Parathyroid adenoma (tissue), 2 donors: Measurements from ENCODE around the gene RAB8A.

Experiments used
- H2AFZ ChIP-seq: fragments of 300-600 bp; sonication (generic); one replicate; pipeline ENCODE4 v1.7.0; 2017; ENCODE audit warnings: antibody characterized with exemption, mild to moderate bottlenecking
- H3K27ac ChIP-seq: fragments of 300-600 bp; sonication (generic); one replicate; pipeline ENCODE4 v1.7.0; 2017
- H3K27me3 ChIP-seq: fragments of 300-600 bp; sonication (generic); one replicate; pipeline ENCODE4 v1.7.0; 2017; ENCODE audit warnings: low read length; ENCODE audit not compliant: control insufficient read depth, insufficient read depth
- H3K36me3 ChIP-seq: fragments of 300-600 bp; sonication (generic); one replicate; pipeline ENCODE4 v1.7.0; 2017; ENCODE audit warnings: low read length; ENCODE audit not compliant: control insufficient read depth, insufficient read depth
- H3K4me1 ChIP-seq: fragments of 300-600 bp; sonication (generic); one replicate; pipeline ENCODE4 v1.7.0; 2017; ENCODE audit warnings: control low read depth
- H3K4me2 ChIP-seq: fragments of 300-600 bp; sonication (generic); one replicate; pipeline ENCODE4 v1.7.0; 2017; ENCODE audit warnings: low read length
- H3K4me3 ChIP-seq: fragments of 300-600 bp; sonication (generic); one replicate; pipeline ENCODE4 v1.7.0; 2017; ENCODE audit warnings: low read depth, low read length
- H3K79me2 ChIP-seq: fragments of 300-600 bp; sonication (generic); one replicate; pipeline ENCODE4 v1.7.0; 2017; ENCODE audit warnings: control low read depth
- H3K9ac ChIP-seq: fragments of 300-600 bp; sonication (generic); one replicate; pipeline ENCODE4 v1.7.0; 2017; ENCODE audit warnings: mild to moderate bottlenecking
- H3K9me3 ChIP-seq: fragments of 300-600 bp; sonication (generic); one replicate; pipeline ENCODE4 v1.7.0; 2017; ENCODE audit warnings: low read length; ENCODE audit not compliant: control insufficient read depth
- CTCF ChIP-seq: fragments of 300-600 bp; sonication (generic); IDR thresholded peaks from one replicate; pipeline ENCODE4 v1.7.0; 2017; ENCODE audit warnings: antibody characterized with exemption, mild to moderate bottlenecking
- donor health status: primary hyperparathyroidism.

Gene RAB8A

GRCh38 chr19:16087940-16088339 is 23.7 kb upstream of the RAB8A start:
- no peak overlapping the region for H3K4me3 ChIP-seq
- H3K27me3 ChIP-seq: no peaks in the 10 kb centered on the region
- H3K79me2 ChIP-seq: no peaks in the 10 kb centered on the region
- no peaks in the 10 kb centered on the region for H3K36me3 ChIP-seq
- no peak overlapping the region for H2AFZ ChIP-seq
- no peaks in the 10 kb centered on the region for H3K4me1 ChIP-seq
- H3K9me3 ChIP-seq: no peaks in the 10 kb centered on the region
- no peak overlapping the region for H3K9ac ChIP-seq
- H3K27ac ChIP-seq: no peak overlapping the region
- H3K4me2 ChIP-seq: no peak overlapping the region
- no peak for TF ChIP-seq CTCF

GRCh38 chr19:16088351-16089009 is 23.2 kb upstream of the RAB8A start:
- H3K4me3 ChIP-seq: no peak overlapping the region
- no peaks in the 10 kb centered on the region for H3K27me3 ChIP-seq
- no peaks in the 10 kb centered on the region for H3K79me2 ChIP-seq
- no peak for TF ChIP-seq CTCF
- H3K9ac ChIP-seq: no peak overlapping the region
- H3K27ac ChIP-seq: no peak overlapping the region
- no peak overlapping the region for H2AFZ ChIP-seq
- H3K36me3 ChIP-seq: no peaks in the 10 kb centered on the region
- no peaks in the 10 kb centered on the region for H3K4me1 ChIP-seq
- no peak overlapping the region for H3K4me2 ChIP-seq
- no peaks in the 10 kb centered on the region for H3K9me3 ChIP-seq

GRCh38 chr19:16089010-16089846 is 22.5 kb upstream of the RAB8A start:
- TF ChIP-seq CTCF: no peak
- no peak overlapping the region for H2AFZ ChIP-seq
- no peaks in the 10 kb centered on the region for H3K4me1 ChIP-seq
- no peaks in the 10 kb centered on the region for H3K36me3 ChIP-seq
- H3K9me3 ChIP-seq: no peaks in the 10 kb centered on the region
- H3K4me2 ChIP-seq: no peak overlapping the region
- no peaks in the 10 kb centered on the region for H3K79me2 ChIP-seq
- H3K9ac ChIP-seq: no peak overlapping the region
- H3K27me3 ChIP-seq: no peaks in the 10 kb centered on the region
- no peak overlapping the region for H3K27ac ChIP-seq
- H3K4me3 ChIP-seq: no peak overlapping the region

GRCh38 chr19:16091546-16092475 is 19.9 kb upstream of the RAB8A start:
- Histone ChIP-seq H3K36me3 (no peaks in the 10 kb centered on the region), H3K79me2 (no peaks in the 10 kb centered on the region), H3K9ac (no peak overlapping the region), H2AFZ (no peak overlapping the region), H3K9me3 (no peaks in the 10 kb centered on the region), H3K4me1 (no peaks in the 10 kb centered on the region), H3K4me2 (no peak overlapping the region), H3K27me3 (no peaks in the 10 kb centered on the region), H3K4me3 (no peak overlapping the region), H3K27ac (no peak overlapping the region)
- TF ChIP-seq CTCF: no peak
